Endothelial cell (in vitro differentiated cells): Measurements from ENCODE around the gene ARMC7. TPM values are rescaled to one million over a fixed set of nuclear protein-coding genes. Genes with fewer than 3 reads are reported as not detected.
A peak's percentile ranks its signal among the peaks of the same experiment; 100 is the strongest.
"Not testable (repeated sequence)": the region's sequence is repeated elsewhere in the genome, so short reads cannot be mapped to it uniquely, and the experiment has no call there.

Experiments
- DNase-seq: peaks from one replicate; pipeline ENCODE4 v3.0.0; 2021; ENCODE audit warnings: low spot score
- H3K27ac Mint-ChIP-seq: one replicate; pipeline ENCODE4 v1.8.0; 2021; ENCODE audit warnings: mixed read lengths, inconsistent platforms; ENCODE audit not compliant: unreplicated experiment
- H3K27me3 Mint-ChIP-seq: one replicate; pipeline ENCODE4 v1.8.0; 2021; ENCODE audit warnings: mild to moderate bottlenecking, moderate library complexity, mixed read lengths, inconsistent platforms; ENCODE audit not compliant: unreplicated experiment
- H3K36me3 Mint-ChIP-seq: one replicate; pipeline ENCODE4 v1.8.0; 2021; ENCODE audit warnings: mild to moderate bottlenecking, low read depth, mixed read lengths, inconsistent platforms; ENCODE audit not compliant: unreplicated experiment
- H3K4me1 Mint-ChIP-seq: one replicate; pipeline ENCODE4 v1.8.0; 2021; ENCODE audit warnings: mild to moderate bottlenecking, mixed read lengths, inconsistent platforms; ENCODE audit not compliant: unreplicated experiment
- H3K4me3 Mint-ChIP-seq: one replicate; pipeline ENCODE4 v1.8.0; 2021; ENCODE audit warnings: mild to moderate bottlenecking, mixed read lengths, inconsistent platforms; ENCODE audit not compliant: unreplicated experiment
- H3K9me3 Mint-ChIP-seq: one replicate; pipeline ENCODE4 v1.8.0; 2021; ENCODE audit warnings: mixed read lengths, inconsistent platforms; ENCODE audit not compliant: unreplicated experiment
- total RNA-seq: library from RNA; stranded (reverse); fragmentation: NEBNext Ultra II Directional; extraction: Animal tissue kit (Norgen Biotek cat#: 25700); gene quantifications from one replicate; pipeline ENCODE4 v1.2.1, GENCODE V29; 2021; ENCODE audit not compliant: unreplicated experiment
- TF ChIP-seq, protein P1 (sequence below): fragments of 200-600 bp; sonication (generic); IDR thresholded peaks from one replicate; pipeline ENCODE4 v1.5.0; 2021; ENCODE audit warnings: antibody characterized with exemption; ENCODE audit not compliant: unreplicated experiment

ARMC7 gene
- total RNA-seq, 1 donor from 2014 or later: 43.4 TPM

DNA sequence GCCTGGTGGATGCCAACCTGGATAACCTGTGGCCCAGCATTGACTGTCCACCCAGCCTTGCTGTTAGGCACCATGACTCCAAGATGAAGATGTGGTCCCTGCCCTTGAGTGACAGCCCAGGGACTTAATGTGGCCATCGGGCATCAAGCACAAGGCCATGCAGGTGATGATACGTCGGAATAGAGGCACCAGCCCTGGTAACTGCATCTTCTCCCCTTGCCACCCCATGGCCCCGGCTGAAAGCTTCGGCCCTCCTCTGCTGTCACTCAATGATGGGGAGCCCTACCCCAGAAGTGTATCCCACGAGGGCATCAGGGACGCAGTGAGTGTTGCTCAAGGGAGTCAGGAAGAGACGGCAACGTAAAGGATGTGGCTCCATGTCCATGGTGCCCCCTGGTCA is 19.8 kb downstream of the ARMC7 start:
- Mint-ChIP-seq H3K27me3 (peaks cover 11% of the 10 kb centered on the region), H3K36me3 (peaks cover 20% of the 10 kb centered on the region), H3K4me1 (peaks cover 21% of the 10 kb centered on the region), H3K27ac (no peak overlapping the region), H3K4me3 (no peak overlapping the region), H3K9me3 (no peaks in the 10 kb centered on the region)
- TF ChIP-seq, protein P1, sequence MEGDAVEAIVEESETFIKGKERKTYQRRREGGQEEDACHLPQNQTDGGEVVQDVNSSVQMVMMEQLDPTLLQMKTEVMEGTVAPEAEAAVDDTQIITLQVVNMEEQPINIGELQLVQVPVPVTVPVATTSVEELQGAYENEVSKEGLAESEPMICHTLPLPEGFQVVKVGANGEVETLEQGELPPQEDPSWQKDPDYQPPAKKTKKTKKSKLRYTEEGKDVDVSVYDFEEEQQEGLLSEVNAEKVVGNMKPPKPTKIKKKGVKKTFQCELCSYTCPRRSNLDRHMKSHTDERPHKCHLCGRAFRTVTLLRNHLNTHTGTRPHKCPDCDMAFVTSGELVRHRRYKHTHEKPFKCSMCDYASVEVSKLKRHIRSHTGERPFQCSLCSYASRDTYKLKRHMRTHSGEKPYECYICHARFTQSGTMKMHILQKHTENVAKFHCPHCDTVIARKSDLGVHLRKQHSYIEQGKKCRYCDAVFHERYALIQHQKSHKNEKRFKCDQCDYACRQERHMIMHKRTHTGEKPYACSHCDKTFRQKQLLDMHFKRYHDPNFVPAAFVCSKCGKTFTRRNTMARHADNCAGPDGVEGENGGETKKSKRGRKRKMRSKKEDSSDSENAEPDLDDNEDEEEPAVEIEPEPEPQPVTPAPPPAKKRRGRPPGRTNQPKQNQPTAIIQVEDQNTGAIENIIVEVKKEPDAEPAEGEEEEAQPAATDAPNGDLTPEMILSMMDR: no peak
- no peak for DNase-seq

DNA sequence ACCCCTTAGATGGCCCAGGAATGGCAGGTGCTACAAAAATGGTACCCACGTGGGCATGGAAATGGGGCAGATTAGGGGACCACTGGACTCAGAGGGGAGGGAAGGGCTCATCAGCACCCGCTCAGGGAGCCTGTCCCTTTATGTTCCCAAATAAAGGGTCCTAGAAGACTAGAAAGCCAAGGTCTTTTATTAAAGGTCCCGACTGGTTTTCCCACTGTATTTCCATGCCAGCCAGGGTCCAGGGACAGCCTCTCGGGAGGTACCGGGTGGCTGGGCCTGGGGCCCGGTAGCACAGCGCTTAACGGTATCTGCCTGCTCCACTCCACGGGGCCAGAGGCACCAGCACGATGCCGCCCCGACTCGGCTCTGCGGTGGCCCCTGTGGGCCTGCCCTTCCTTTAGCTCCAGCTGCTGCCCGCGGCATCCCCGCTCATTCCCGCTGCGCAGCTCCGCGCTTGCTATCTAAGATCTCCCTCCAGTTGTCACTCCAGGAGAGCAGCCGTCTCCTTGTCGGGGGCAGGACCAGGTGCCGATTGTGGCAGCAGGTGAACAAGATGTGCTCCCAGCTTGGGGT is 20.4 kb downstream of the ARMC7 start:
- TF ChIP-seq, protein P1: no peak
- Mint-ChIP-seq H3K4me3 (peak overlapping the region; percentile 71), H3K36me3 (peaks cover 23% of the 10 kb centered on the region), H3K9me3 (no peaks in the 10 kb centered on the region), H3K27me3 (peaks cover 10% of the 10 kb centered on the region), H3K4me1 (peaks cover 16% of the 10 kb centered on the region), H3K27ac (no peak overlapping the region)
- no peak for DNase-seq

DNA sequence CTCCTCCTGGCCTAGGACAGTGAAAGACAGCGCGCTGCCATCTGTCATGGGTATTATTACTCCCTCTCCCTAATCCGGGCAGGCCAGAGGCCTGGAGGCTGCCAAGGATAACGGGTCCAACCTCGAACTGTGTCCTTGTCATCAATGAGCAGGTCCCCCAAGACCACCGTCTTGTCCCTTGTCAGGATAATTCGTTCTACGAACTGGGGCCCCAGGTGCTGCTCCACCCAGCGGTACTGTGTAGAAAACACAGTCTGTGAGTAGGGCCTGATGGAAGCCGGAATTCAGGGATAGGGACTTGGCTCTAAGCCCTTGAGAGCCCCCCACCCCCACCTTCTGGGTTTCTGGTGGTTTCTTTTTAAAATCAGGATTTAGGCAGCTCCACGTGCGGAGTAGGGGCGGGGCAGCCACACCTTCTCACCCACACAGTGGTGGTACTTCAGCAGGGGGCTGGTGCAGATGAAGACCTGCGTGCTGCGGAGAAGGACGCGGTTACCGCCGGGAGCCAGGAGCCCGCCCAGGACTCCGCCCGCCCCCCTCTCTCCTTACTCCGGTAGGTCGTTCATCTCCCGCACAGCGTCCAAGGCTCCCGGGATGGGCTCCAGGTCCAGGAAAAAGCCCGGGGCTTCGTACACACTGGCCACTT is 21.0 kb downstream of the ARMC7 start:
- Mint-ChIP-seq H3K27ac (peak overlapping the region; percentile 30), H3K4me1 (peaks cover 15% of the 10 kb centered on the region), H3K27me3 (peaks cover 10% of the 10 kb centered on the region), H3K9me3 (no peaks in the 10 kb centered on the region), H3K4me3 (peak overlapping the region; percentile 71), H3K36me3 (peaks cover 22% of the 10 kb centered on the region)
- DNase-seq: peak; percentile 61
- TF ChIP-seq, protein P1: no peak

DNA sequence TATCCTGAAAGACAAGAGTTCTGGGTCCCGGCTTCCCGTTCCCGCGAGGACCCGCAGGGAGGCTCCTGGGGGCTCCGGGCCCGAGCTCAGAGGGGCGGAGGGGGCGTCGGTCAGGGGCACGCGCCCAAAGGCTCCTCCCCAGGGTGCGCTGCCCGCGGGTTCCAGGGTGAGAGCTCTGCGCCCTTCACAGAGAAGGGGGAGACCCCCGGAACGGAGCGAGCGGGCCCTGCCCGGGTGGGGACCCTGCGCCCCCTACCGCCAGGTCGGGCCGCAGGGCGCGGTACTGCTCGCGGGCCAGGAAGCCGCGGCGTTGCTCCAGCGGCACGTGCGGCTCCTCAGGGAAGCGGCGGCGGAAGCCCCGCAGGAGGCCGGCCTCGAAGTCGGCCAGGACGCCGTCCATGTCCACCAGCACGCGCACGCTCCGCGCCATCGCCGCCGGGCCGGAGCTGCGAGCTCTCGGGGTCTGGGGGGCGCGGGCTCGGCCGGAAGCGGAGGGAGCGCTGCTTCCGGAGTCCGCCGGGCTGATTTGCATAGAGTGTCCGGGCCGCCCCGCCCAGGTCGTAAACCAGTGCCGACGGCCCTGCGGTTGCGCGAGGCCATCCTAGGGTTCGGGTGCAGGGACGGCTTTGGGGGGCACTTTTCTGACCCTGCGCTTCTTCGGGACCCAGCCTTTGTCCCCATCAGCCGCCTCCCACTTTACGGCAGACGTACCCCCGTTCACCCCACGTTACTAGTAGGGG is 21.7 kb downstream of the ARMC7 start, which contains the start of gene NT5C:
Gene NT5C (minus strand): TSS at position 465 of the 740 bp plus-strand sequence. CDS start 35 bp downstream, at position 430.
- Mint-ChIP-seq H3K9me3 (no peaks in the 10 kb centered on the region), H3K27me3 (peaks cover 10% of the 10 kb centered on the region), H3K4me1 (peaks cover 8% of the 10 kb centered on the region), H3K36me3 (peaks cover 18% of the 10 kb centered on the region), H3K4me3 (peak within 1 kb of the TSS; percentile 71), H3K27ac (peak within 1 kb of the TSS; percentile 72)
- TF ChIP-seq, protein P1: peak; percentile 77
- DNase-seq: peak; percentile 79

DNA sequence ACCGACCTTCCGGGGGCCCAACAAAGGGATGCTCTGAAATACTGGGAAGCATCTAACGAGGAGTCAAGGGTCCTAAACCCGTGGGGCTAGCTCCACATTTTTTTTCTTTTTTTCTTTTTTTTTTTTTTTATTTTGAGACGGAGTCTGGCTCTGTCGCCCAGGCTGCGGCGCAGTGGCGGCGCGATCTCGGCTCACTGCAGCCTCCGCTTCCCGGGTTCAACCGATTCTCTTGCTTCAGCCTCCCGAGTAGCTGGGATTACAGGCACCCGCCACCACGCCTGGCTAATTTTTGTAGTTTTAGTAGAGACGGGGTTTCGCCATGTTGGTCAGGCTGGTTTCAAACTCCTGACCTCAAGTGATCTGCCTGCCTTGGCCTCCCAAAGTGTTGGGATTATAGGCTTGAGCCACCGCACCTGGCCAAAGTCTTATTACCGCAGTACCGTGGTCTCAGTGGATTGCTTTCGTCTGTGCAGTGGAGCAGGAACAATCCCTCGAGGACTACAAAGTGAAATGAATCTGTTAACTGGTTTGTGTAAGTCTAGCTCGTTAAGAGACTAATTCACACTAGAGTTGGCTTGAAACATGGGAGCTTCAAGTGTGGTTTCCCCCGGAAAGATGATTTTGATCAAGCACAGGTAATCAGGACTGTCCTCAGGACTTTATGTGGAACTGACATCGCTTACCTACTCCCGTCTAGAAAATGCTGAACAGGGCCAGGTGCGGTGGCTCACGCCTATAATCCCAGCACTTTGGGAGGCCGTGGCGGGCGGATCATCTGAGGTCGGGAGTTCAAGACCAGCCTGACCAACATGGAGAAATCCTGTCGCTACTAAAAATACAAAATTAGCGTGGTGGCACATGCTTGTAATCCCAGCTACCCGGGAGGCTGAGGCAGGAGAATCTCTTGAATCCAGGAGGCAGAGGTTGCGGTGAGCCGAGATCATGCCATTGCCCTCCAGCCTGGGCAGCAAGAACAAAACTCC is 22.5 kb downstream of the ARMC7 start:
- H3K9me3 Mint-ChIP-seq, DNase-seq, H3K27me3 Mint-ChIP-seq, H3K4me1 Mint-ChIP-seq: not testable (repeated sequence)
- peak overlapping the region; percentile 72 for H3K27ac Mint-ChIP-seq
- H3K4me3 Mint-ChIP-seq: peak overlapping the region; percentile 71
- peaks cover 20% of the 10 kb centered on the region for H3K36me3 Mint-ChIP-seq
